RCC 7860 (cell line): ENCODE data around the gene HUS1B.
"Not testable (repeated sequence)": the region's sequence is repeated elsewhere in the genome, so short reads cannot be mapped to it uniquely, and the experiment has no call there.

Experiments used
- DNase-seq: peaks from one replicate; pipeline ENCODE4 v3.0.0-alpha.2; 2015; ENCODE audit warnings: low spot score
- FAIRE-seq: peaks from 2 replicates; lab custom pipeline; 2012; peaks lifted over from hg19 to GRCh38; lab: Jason Lieb, UNC

Gene HUS1B

DNA sequence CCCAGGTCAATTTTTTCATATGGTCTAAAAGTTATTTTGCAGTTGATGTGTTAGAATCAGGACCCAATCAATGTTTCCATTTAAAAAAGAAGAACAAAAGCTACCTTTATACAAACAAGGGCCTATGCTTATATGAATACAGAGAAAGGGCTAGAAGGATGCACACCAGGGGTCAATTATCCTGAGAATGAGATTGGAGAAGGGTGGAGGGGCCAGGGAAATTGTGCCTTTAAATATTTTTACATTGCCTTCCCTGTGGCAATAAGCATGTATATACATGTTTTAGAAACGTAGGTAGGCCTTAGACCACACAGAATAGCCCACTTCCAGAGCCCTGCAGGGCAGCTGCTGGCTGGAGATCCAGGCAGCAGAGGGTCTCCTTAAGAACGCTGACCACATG is 23.4 kb upstream of the HUS1B start:
- FAIRE-seq = no peak
- no peak for DNase-seq

DNA sequence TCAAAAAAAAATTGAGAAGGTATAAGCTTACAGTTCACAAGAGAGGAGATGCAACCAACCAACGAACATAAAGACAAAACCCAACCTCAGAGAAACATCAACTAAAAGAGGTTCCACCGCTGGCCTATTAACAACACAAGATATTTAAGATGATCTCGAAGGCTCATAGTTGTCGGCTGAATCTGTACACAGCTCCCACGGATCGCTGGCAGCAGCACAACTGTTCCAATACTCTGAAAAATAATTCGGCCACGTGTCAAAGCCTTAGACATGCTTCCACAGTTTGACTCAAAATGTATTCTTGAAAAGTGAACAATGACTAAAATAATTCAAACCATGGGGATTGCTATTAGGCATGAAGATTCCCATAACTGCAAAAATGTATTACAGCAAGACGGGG is 22.4 kb upstream of the HUS1B start:
- DNase-seq = no peak
- no peak for FAIRE-seq

DNA sequence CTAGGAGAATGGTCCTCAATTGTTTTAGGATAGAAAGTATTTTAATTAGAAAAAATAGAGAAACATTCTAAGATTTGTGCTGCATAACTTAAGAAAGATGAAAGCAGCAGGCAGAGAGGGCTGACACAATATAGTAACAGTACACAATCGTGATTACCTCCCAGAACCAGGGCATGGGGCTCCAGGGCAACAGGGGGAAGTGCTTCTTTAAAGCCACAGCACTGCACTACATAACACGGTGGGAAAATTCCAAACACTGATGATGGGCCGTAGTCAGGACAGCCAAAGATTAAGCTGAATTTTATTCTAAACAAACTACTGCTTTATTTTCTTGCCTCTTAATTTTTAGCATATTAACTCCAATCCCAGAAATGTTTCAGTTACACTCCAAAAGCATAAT is 21.6 kb upstream of the HUS1B start:
- FAIRE-seq = no peak

DNA sequence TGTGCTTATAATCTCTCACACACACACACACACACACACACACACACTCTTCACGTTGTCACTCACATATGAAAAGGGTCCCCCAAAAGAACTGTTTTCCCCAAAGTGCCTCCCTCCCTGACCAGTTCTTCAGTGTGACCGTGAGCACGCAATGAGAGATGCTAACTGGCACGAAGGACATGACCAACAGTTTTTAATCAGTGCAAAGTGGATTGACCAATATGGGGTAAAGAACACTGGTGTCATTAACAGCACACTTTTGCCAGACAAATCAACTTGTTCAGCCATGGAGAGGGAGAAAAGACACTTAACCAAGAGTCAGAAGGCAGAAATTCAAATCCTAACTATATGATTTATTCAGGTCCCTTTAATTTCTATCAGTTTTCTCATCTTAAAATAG is 21.0 kb upstream of the HUS1B start:
- no peak for FAIRE-seq

More for the DNA sequence above, 21.6 kb upstream of the HUS1B start:
- no peak for DNase-seq

DNA sequence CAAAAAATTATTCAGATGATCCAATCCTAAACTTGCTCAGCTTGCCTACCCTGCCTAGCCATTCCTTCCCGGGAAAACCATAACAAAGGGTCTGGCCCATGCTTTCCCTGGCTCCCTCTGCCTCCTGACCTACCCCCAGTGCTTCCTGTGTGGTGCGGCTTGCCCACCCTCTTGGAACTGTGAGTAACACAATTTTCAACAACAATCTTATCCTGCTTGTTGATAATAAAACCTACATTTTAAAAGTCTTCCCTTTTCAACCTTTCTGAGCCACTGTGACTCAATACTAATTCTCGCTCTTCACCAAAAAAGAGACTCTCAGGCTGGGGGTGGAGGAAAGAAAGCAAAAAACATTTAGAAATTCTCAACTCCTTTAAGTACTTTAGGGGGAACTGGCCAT is 18.1 kb upstream of the HUS1B start:
- no peak for DNase-seq
- FAIRE-seq = no peak

More for the DNA sequence above, 21.0 kb upstream of the HUS1B start:
- no peak for DNase-seq

DNA sequence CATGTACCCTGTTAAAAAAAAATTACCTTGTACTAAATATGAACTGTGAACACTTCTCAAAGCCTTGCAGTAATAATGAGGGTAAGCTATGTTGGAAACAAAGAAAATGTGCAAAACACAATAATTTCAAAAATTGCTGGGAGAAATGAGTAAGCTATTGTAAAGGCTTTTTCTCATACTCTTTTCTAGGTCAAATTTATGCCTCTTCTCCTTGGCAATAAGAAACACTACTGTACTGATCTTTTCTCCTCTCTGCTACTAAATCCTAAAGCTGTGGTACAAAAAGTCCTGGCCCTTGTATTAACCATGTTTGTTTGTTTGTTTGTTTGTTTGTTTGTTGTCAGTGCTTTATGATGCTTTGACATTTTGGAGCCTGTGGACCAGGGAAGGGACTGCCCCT is 17.5 kb upstream of the HUS1B start:
- no peak for FAIRE-seq
- no peak for DNase-seq

DNA sequence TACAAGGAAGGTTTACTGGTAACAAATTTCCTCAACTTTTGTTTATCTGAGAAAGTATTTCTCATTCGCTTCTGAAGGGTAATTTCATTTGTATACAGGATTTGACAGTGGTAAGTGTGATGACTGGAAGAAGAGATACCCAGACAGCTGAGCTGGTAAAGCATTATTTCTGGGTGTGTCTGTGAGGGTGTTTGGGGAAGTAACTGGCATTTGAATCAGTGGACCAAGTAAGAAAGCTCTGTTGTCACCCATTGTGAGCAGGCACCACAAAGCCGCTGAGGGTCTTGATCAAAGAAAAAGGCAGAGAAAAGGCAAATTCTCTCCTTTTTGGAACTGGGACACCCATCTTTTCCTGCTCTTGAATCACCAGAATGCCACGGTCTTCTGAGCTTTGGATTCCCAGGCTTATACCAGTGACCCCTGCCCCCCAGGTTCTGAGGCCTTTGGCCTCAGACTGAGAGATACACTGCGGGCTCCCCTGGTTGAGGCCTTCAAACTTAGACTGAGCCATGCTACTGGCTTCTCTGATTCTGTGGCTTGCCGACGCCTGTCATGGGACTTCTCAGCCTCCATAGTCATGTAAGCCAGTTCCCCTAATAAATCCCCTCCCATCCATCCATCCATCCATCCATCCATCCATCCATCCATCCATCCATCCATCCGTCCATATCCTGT is 10.5 kb upstream of the HUS1B start:
- DNase-seq = no peak
- FAIRE-seq = no peak

DNA sequence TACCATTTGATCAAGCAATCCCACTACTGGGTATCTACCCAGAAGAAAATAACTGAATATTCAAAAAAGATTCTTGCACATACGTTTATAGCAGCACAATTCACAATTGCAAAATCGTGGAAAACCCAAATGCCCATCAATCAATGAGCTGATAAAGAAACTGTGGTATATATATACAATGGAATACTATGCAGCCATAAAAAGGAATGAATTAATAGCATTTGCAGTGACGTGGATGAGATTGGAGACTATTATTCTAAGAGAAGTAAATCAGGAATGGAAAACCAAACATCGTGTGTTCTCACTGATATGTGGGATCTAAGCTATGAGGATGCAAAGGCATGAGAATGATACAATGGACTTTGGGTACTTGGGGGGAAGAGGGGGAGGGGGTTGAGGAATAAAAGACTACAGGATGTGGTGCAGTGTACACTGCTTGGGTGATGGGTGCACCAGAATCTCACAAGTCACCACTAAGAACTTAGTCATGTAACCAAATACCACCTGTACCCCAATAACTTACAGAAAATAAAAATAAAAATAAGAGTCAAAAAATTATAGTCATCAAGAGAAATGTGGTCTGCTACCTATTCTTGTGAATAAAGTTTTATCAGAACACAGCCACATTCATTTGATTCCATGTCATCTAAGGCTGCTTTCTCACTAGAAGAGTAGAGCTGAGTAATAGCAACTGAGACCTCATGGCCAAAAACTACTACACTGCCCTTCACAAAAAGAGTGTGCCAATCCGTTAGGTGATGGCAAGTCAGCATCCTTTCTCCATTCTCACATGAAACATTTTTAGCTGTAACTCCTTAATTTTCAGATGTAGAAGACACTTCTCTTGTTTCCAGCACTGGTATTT is 8.7 kb upstream of the HUS1B start:
- FAIRE-seq (no peak), DNase-seq (no peak)

GRCh38 chr6:663788-664187 is 6.9 kb upstream of the HUS1B start:
- FAIRE-seq = not testable (repeated sequence)

GRCh38 chr6:659716-660581 is 3.0 kb upstream of the HUS1B start:
- no peak for DNase-seq
- no peak for FAIRE-seq

More at GRCh38 chr6:663788-664187, 6.9 kb upstream of the HUS1B start:
- not testable (repeated sequence) for DNase-seq

GRCh38 chr6:658244-658643 is 1.3 kb upstream of the HUS1B start:
- no peak for DNase-seq
- no peak for FAIRE-seq

DNA sequence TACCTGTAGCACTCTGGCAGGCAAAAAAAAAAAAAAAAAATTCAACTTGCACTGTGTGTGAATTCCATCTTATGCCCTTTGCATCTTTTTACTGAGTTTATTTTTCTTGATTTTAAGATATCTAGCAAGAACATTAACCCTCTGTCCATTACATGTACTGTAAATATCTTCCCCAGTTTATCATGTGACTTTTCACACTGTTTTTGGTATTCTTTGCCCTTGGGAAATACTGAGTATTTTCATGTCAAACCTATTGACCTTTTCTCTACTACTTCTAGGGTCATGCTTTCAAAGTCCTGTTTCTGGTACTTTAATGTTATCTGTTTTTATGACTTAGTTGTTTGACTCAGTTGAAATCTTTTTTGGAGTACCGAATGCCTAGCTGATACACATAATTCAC is 843 bp upstream of the HUS1B start:
- no peak for FAIRE-seq
- no peak for DNase-seq

GRCh38 chr6:654136-654535 is 2.8 kb downstream of the HUS1B start:
- no peak for FAIRE-seq

DNA sequence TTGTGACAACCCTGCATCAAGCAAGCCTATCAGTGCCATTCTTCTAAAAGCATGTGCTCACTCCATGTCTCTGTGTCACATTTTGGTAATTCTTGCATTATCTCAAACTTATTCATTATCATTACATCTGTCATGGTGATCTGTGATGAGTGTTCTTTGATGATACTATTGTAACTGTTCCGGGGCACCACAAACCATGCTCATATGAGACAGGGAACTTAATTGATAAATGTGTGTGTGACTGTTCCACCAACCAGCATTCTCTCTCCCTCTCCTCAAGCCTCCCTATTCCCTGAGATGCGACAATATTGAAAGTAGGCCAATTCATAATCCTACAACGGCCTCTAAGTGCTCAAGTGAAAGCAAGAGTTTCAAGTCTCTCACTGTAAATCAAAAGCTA is 4.0 kb downstream of the HUS1B start:
- no peak for FAIRE-seq
- DNase-seq = no peak

More at GRCh38 chr6:654136-654535, 2.8 kb downstream of the HUS1B start:
- DNase-seq = no peak

DNA sequence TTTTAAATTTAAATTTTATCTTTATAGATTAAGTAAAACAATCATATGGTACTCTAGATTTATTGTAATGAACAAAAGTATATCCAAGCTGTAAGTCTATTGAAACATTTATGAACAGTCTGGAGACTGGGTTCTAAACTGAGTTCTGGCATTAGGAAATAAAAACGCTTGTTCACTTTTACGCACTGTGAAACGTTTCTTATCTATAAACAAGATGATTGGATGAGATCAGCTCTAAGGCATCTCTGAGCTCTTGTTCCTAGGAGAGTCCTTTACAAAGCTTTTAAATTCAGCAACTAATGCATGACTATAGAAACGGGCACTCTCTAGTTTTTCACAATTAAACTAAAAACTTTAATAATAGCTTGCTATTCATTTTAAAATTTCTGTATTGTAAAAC is 6.8 kb downstream of the HUS1B start:
- FAIRE-seq (no peak), DNase-seq (no peak)

- no peak for FAIRE-seq
Observed at GRCh38 chr6:642805-643204, 14.1 kb downstream of the HUS1B start.

DNA sequence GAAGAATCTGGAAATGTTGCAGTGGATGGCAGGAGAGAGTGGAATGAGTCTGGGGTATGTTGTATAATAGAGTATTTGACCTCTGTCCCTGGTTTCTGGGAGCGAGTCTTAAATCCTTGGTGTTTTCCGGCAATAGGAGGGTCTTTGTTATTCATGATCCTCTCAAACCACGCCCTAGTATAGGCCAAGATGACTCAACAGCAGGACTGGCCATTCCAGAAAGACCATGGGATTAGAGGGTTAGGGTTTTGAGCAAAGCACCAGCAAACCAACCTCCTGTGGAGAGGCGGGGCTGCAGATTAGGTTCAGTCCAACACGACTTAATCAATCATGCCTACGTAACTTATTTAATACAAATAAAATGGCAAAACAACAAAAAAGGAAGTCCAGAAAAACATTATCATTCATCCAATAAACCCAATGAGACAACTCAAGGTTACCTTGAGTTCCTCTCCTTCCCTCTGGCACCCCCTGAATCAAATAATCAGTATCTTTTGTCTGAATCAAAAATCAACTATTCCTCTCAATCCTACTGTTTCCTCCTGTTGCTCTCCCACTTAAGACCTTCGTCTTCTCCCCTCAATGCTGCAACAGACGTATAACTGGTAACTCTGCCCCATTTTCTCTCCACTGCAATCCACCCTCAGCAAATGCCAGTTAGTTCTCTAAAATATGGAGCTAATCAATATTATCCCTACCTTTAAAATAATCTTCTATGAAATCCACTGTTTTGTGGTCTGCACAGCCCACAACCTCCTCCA is 15.5 kb downstream of the HUS1B start:
- DNase-seq (no peak), FAIRE-seq (no peak)

More at GRCh38 chr6:642805-643204, 14.1 kb downstream of the HUS1B start:
- DNase-seq = no peak

- FAIRE-seq (no peak), DNase-seq (no peak)
Observed at GRCh38 chr6:636488-636887, 20.4 kb downstream of the HUS1B start.

DNA sequence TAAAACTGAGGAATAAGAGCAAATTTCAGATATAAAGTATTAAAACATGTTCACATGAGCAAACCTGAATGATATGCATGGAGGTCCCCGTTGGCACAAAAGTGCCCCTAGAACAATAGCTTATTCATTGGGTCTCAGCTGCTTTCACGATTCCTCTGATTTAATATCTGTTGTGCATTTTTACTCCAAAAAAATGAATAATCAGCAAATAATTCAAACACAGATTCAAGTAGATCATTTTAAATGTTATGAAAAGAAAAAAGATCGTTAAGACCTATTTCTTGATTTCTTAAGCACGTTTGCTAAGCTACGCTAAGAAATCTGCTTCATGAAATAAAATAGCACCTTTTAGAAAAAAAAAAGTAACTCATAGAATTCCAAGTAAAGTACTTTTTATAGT is 21.7 kb downstream of the HUS1B start:
- FAIRE-seq = no peak
- DNase-seq = no peak

DNA sequence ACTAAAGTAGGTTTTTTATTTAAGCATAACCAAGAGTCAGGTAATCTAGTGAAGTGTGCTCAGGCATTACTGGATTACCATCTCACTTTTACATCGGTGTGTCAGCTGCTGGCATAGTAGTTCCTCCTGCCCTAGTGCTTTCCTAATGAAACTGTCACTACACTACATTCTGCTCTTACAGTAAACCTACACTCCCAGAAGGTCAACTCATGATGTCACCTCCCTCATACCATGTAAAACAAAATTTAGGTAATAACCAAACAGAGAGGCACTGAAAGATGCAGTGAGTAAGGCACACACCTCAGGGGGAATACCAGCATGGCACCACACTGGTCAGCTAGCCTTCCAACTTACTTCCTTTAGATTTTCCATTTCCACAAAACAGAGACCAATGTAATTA is 23.3 kb downstream of the HUS1B start:
- FAIRE-seq = no peak
- no peak for DNase-seq

DNA sequence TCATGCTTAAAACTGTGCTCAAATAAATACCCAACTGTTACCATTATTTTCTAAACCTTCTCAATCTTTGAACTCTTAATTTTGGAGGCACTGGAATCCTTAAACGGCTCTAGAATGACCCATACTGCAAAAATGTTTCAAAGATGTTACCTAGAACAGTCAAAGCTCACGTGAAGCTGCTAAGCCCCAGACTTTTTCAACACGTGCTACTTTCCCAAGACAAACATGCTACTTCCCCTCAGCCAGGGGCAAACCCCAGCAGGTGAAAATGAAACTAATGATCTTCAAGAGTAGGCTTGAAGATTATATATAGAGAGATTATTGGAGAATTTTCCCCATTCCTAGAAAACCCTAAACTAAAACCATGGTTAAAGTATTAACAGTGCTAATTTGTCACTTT is 28.1 kb downstream of the HUS1B start:
- DNase-seq = no peak

More for the DNA sequence above, 28.1 kb downstream of the HUS1B start:
- no peak for FAIRE-seq
